ENCODE data around the gene SFMBT2.

DNA sequence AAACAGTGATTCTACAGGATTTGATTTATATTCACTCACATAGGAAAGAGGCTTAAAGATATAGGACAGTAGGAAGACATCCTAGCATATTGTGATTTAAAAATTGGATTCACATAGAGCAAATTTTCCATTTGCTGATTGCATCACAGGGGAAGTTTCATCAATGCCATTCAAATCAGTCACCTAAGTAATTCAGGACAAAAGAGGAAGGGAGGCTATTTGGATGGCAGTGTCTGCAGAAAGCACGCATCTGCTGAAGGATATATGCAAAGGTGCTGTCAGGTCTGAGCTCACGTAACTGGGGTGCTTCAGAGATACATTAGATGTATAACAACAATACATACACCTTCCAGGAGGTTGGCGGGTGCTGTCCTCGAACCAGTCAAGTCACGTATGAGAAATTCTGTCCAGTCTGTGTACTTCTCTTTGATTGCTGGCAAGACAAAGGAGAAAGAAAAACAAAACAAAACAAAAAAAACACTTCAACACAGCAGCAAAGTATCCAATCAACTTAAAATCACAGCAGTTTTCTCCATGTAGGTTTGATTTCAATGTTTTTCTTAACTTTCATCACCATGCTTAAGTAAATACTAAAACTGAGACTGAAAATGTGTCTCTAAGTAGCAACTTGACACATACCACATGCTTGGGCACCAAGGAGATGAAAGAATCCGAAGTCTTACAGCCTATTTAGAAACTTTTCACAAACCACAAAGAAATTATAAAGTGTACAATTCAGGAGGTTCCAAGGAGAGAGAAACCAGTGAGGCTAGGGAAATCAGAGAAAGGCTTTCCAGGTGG, 125.1 kb downstream of the SFMBT2 start:
- TF ChIP-seq POLR2A (IDR thresholded peaks at IDR 0.05) (no peak), POLR2AphosphoS5 (IDR thresholded peaks at IDR 0.05) (no peak)
- TF ChIP-seq, protein P1, sequence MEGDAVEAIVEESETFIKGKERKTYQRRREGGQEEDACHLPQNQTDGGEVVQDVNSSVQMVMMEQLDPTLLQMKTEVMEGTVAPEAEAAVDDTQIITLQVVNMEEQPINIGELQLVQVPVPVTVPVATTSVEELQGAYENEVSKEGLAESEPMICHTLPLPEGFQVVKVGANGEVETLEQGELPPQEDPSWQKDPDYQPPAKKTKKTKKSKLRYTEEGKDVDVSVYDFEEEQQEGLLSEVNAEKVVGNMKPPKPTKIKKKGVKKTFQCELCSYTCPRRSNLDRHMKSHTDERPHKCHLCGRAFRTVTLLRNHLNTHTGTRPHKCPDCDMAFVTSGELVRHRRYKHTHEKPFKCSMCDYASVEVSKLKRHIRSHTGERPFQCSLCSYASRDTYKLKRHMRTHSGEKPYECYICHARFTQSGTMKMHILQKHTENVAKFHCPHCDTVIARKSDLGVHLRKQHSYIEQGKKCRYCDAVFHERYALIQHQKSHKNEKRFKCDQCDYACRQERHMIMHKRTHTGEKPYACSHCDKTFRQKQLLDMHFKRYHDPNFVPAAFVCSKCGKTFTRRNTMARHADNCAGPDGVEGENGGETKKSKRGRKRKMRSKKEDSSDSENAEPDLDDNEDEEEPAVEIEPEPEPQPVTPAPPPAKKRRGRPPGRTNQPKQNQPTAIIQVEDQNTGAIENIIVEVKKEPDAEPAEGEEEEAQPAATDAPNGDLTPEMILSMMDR (IDR thresholded peaks at IDR 0.05 in 8 of 11, conservative IDR thresholded peaks at IDR 0.05 in 3 of 11), result no peak

All from spleen (tissue), 7 donors.